Mesenchymal stem cell (in vitro differentiated cells and primary cell): ENCODE data around the gene ARHGAP35.
A peak's percentile ranks its signal among the peaks of the same experiment; 100 is the strongest.
"Not testable (repeated sequence)": the region's sequence is repeated elsewhere in the genome, so short reads cannot be mapped to it uniquely, and the experiment has no call there.

Experiments used
- DNase-seq: peaks from one replicate; pipeline ENCODE4 v3.0.0-alpha.2; 2013
- H2AFZ ChIP-seq: one replicate; pipeline ENCODE4 v1.6.1; 2013; ENCODE audit warnings: low read depth, mild to moderate bottlenecking, control low read depth, inconsistent platforms, low read length, moderate library complexity
- H2AK5ac ChIP-seq: 2 replicates; pipeline ENCODE4 v1.6.1; 2013; ENCODE audit warnings: low read length, moderate library complexity, mild to moderate bottlenecking, inconsistent platforms; ENCODE audit not compliant: severe bottlenecking
- H2BK120ac ChIP-seq: one replicate; pipeline ENCODE4 v1.6.1; 2013; ENCODE audit warnings: low read depth, mild to moderate bottlenecking, inconsistent platforms, low read length, moderate library complexity
- H2BK12ac ChIP-seq, 2 experiments: one replicate each; pipeline ENCODE4 v1.6.1; 2013; ENCODE audit warnings: inconsistent platforms in 2 of 2, low read length in 2 of 2, mild to moderate bottlenecking in 2 of 2, moderate library complexity in 2 of 2, control low read depth in 1 of 2
- H2BK15ac ChIP-seq: one replicate; pipeline ENCODE4 v1.6.1; 2013; ENCODE audit warnings: mild to moderate bottlenecking, low read depth, inconsistent platforms; ENCODE audit not compliant: poor library complexity, severe bottlenecking
- H2BK5ac ChIP-seq: 2 replicates; pipeline ENCODE4 v1.6.1; 2013; ENCODE audit warnings: low read depth, mild to moderate bottlenecking, low read length, control low read depth, inconsistent platforms; ENCODE audit not compliant: poor library complexity, severe bottlenecking
- H3K14ac ChIP-seq, 2 experiments: one replicate each; pipeline ENCODE4 v1.6.1; 2013; ENCODE audit warnings: inconsistent platforms in 2 of 2, low read length in 2 of 2, control low read depth in 1 of 2, mild to moderate bottlenecking in 1 of 2, moderate library complexity in 1 of 2
- H3K18ac ChIP-seq, 2 experiments: one replicate each; pipeline ENCODE4 v1.6.1; 2013; ENCODE audit warnings: inconsistent platforms in 2 of 2, low read length in 2 of 2, control low read depth in 1 of 2, low read depth in 1 of 2, mild to moderate bottlenecking in 1 of 2
- H3K23ac ChIP-seq, 2 experiments: one replicate each; pipeline ENCODE4 v1.6.1; 2013; ENCODE audit warnings: inconsistent platforms in 2 of 2, low read length in 2 of 2, mild to moderate bottlenecking in 2 of 2, moderate library complexity in 2 of 2, control low read depth in 1 of 2
- H3K27ac ChIP-seq: 2 replicates; pipeline ENCODE4 v1.5.1; 2013; ENCODE audit warnings: mild to moderate bottlenecking, moderate library complexity, low read length, control low read depth, inconsistent platforms; ENCODE audit not compliant: poor library complexity, severe bottlenecking
- H3K27me3 ChIP-seq, 2 experiments: 2 replicates each; pipeline versions ENCODE4 v1.6.1 to v1.7.0; 2013; ENCODE audit warnings: low read length in 2 of 2, mild to moderate bottlenecking in 2 of 2, moderate library complexity in 2 of 2, control low read depth in 1 of 2, inconsistent platforms in 1 of 2; ENCODE audit not compliant: control insufficient read depth in 1 of 2, insufficient read depth in 1 of 2
- H3K36me3 ChIP-seq, 2 experiments: 2 replicates each; pipeline versions ENCODE4 v1.6.1 to v1.7.0; 2013; ENCODE audit warnings: low read length in 2 of 2, control low read depth in 1 of 2, inconsistent platforms in 1 of 2, low read depth in 1 of 2, mild to moderate bottlenecking in 1 of 2; ENCODE audit not compliant: insufficient read depth in 2 of 2, control insufficient read depth in 1 of 2
- H3K4ac ChIP-seq, 2 experiments: one replicate each; pipeline ENCODE4 v1.6.1; 2013; ENCODE audit warnings: inconsistent platforms in 2 of 2, low read length in 2 of 2, mild to moderate bottlenecking in 2 of 2, moderate library complexity in 2 of 2, control low read depth in 1 of 2, low read depth in 1 of 2
- H3K4me1 ChIP-seq: 2 replicates; pipeline ENCODE4 v1.6.1; 2013; ENCODE audit warnings: low read depth, low read length, control low read depth; ENCODE audit not compliant: control insufficient read depth, insufficient read depth
- H3K4me2 ChIP-seq: 2 replicates; pipeline ENCODE4 v1.6.1; 2013; ENCODE audit warnings: low read length, mild to moderate bottlenecking, inconsistent platforms; ENCODE audit not compliant: poor library complexity, severe bottlenecking
- H3K4me3 ChIP-seq, 2 experiments: 2 replicates each; pipeline versions ENCODE4 v1.5.1 to v1.7.0; 2013; ENCODE audit warnings: low read length in 2 of 2, mild to moderate bottlenecking in 2 of 2, control low read depth in 1 of 2, low read depth in 1 of 2; ENCODE audit not compliant: insufficient read depth in 1 of 2
- H3K79me1 ChIP-seq: replicated peaks from 2 replicates; pipeline ENCODE4 v1.6.1; 2013; ENCODE audit warnings: mild to moderate bottlenecking, control low read depth, low read length, inconsistent platforms; ENCODE audit not compliant: poor library complexity, severe bottlenecking
- H3K9ac ChIP-seq: 2 replicates; pipeline ENCODE4 v1.7.0; 2013; ENCODE audit warnings: mild to moderate bottlenecking, low read length, moderate library complexity
- H3K9me3 ChIP-seq: 2 replicates; pipeline ENCODE4 v1.7.0; 2013; ENCODE audit warnings: mild to moderate bottlenecking, low read length; ENCODE audit not compliant: control insufficient read depth
- H4K8ac ChIP-seq: one replicate; pipeline ENCODE4 v1.6.1; 2013; ENCODE audit warnings: inconsistent platforms, mild to moderate bottlenecking, low read length, moderate library complexity
- H4K91ac ChIP-seq: one replicate; pipeline ENCODE4 v1.6.1; 2013; ENCODE audit warnings: mild to moderate bottlenecking, low read length, inconsistent platforms
- WGBS: methylation state at CpG from one replicate; pipeline ENCODE4 v1.1.7; 2013; ENCODE audit warnings: mixed read lengths; 5-methylcytosine and 5-hydroxymethylcytosine counted together

ARHGAP35 gene

DNA sequence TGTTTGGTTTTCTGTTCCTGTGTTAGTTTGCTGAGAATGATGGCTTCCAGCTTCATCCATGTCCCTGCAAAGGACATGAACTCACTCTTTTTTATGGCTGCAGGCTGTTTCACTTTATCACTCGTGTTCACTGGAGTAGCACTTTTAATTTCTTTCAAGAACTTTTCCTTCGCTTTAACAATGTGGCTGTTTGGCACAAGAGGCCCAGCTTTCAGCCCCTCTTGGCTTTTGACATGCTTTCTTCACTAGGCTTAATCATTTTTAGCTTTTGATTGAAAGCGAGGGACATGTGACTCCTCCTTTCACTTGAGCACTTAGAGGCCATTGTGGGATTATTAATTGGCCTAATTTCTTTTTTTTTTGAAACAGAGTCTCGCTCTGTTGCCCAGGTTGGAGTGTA lies 22.0 kb downstream of the ARHGAP35 start:
- H3K4me2 ChIP-seq, H3K36me3 ChIP-seq, DNase-seq, H4K91ac ChIP-seq, H2BK5ac ChIP-seq, H3K14ac ChIP-seq, H3K18ac ChIP-seq, H3K9ac ChIP-seq, H2BK120ac ChIP-seq, H2AK5ac ChIP-seq, H2BK15ac ChIP-seq, H2BK12ac ChIP-seq, H2AFZ ChIP-seq, H3K27ac ChIP-seq, H3K27me3 ChIP-seq, H3K23ac ChIP-seq, H3K9me3 ChIP-seq, H4K8ac ChIP-seq, H3K4ac ChIP-seq, H3K4me3 ChIP-seq: not testable (repeated sequence)
- Histone ChIP-seq H3K79me1 (peaks cover 21% of the 10 kb centered on the region), H3K4me1 (peaks cover 22% of the 10 kb centered on the region)
- WGBS: 74% methylated on average over 4 of the region's 4 CpGs

DNA sequence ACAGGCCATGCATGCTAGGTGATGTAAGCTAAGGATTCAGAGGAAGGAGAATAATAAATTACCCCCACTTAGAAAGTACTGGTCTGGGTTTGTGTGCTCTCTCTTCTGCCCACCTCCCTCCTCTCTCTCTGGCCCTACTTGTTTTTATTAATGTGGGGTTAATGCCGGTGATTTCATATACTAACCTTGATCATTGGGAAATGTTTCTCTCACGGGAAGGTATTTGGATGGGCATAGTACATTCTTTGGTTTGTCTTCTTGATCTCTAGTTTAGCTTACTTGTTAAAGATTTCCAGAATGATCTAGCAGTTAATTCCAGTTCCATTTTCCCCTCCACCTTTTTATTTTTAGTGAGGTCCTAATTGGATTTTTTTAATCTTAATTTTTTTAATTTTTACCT lies 24.6 kb downstream of the ARHGAP35 start:
- no peak overlapping the region for H2BK12ac ChIP-seq
- no peak overlapping the region for H4K91ac ChIP-seq
- H3K4me2 ChIP-seq: no peak overlapping the region
- no peak for DNase-seq
- no peak overlapping the region for H3K14ac ChIP-seq
- no peak overlapping the region for H2AFZ ChIP-seq
- no peak overlapping the region for H3K4ac ChIP-seq
- H3K36me3 ChIP-seq: no peaks in the 10 kb centered on the region
- WGBS: no CpG with 5 or more reads among the region's 2 CpGs
- no peaks in the 10 kb centered on the region for H3K27me3 ChIP-seq
- no peak overlapping the region for H4K8ac ChIP-seq
- no peak overlapping the region for H2BK15ac ChIP-seq
- H3K4me3 ChIP-seq: no peak overlapping the region
- H3K27ac ChIP-seq: no peak overlapping the region
- H3K4me1 ChIP-seq: peaks cover 7% of the 10 kb centered on the region
- no peak overlapping the region for H3K9ac ChIP-seq
- no peaks in the 10 kb centered on the region for H3K9me3 ChIP-seq
- no peak overlapping the region for H2AK5ac ChIP-seq
- no peak overlapping the region for H3K18ac ChIP-seq
- H3K23ac ChIP-seq: no peak overlapping the region
- H2BK120ac ChIP-seq: no peak overlapping the region
- H2BK5ac ChIP-seq: no peak overlapping the region
- peaks cover 21% of the 10 kb centered on the region for H3K79me1 ChIP-seq

DNA sequence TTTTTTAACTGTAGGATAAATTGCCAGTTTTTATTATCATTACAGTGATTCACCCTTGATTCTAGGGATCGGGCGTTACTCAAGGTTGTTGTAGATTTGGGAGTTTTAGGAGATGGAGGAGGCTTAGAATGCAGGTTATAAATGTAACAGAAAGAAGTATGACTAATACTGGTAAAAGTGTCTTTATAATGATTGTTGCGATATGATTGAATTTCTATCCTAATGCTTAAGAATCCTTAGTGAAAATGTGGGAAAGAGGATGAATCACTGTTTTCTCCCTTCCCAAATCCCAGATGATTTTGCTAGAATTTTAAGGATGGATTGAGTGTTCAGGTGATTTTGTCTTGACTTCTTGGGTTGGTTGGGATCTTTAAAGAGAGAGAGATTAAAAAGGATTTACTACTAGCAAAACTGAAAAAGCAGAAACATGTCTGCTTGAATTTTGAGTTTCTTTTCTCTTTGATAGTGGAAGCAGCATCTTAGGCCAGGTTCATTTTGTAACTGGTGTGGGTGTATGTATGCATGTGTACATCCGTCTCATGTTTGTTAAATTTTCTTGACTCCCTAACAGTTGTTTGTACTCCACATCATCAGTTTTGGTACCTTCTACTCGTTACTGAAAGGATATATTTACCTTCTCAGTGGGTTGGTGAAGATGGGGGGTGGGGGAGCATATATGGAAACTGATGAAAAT lies 25.9 kb downstream of the ARHGAP35 start:
- DNase-seq: no peak
- Histone ChIP-seq H4K91ac (no peak overlapping the region), H3K4ac (no peak overlapping the region), H3K4me3 (no peak overlapping the region), H4K8ac (no peak overlapping the region), H3K36me3 (no peaks in the 10 kb centered on the region), H2AK5ac (no peak overlapping the region), H3K9ac (no peak overlapping the region), H2BK15ac (no peak overlapping the region), H3K23ac (no peak overlapping the region), H3K9me3 (no peaks in the 10 kb centered on the region), H3K27ac (no peak overlapping the region), H3K14ac (no peak overlapping the region), H3K27me3 (no peaks in the 10 kb centered on the region), H3K4me2 (no peak overlapping the region), H2BK5ac (no peak overlapping the region), H2BK12ac (no peak overlapping the region), H2AFZ (no peak overlapping the region), H2BK120ac (no peak overlapping the region), H3K4me1 (peaks cover 8% of the 10 kb centered on the region), H3K18ac (no peak overlapping the region), H3K79me1 (peaks cover 21% of the 10 kb centered on the region)
- 95% methylated on average over 5 of the region's 5 CpGs for WGBS

DNA sequence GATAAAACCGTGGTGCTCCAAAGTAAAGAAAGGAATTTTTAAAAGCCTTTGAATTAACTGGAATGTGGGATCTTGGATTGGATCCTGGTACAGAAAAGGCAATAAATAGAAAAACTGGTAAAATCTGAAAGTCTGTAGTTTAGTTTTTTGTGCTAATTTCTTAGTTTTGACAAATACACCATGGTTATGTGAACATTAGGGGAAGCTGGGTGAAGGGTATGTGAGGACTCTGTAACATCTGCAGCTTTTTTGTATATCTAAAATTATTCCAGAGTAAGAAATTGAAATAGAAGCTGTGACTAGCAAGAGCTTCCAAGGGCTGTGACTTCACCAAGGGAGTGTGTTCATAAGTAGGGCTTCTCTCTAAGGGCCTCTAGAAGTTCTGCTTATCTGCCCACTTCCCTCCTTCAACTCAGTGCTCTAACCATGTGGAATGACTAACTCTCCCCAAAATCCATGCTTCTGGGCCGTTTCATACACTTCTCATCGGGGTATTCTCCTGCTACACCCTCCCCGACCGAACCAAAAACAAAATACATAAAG lies 26.5 kb downstream of the ARHGAP35 start:
- H3K36me3 ChIP-seq: no peaks in the 10 kb centered on the region
- H3K4me2 ChIP-seq: no peak overlapping the region
- no peak overlapping the region for H4K91ac ChIP-seq
- no peak overlapping the region for H3K23ac ChIP-seq
- H3K4me1 ChIP-seq: peaks cover 6% of the 10 kb centered on the region
- peaks cover 17% of the 10 kb centered on the region for H3K79me1 ChIP-seq
- WGBS: 93% methylated on average over 5 of the region's 5 CpGs
- H2AFZ ChIP-seq: no peak overlapping the region
- H3K4me3 ChIP-seq: no peak overlapping the region
- no peak overlapping the region for H2BK120ac ChIP-seq
- no peak overlapping the region for H2BK12ac ChIP-seq
- no peaks in the 10 kb centered on the region for H3K27me3 ChIP-seq
- H3K9me3 ChIP-seq: no peaks in the 10 kb centered on the region
- H3K14ac ChIP-seq: no peak overlapping the region
- no peak overlapping the region for H2BK15ac ChIP-seq
- no peak for DNase-seq
- H3K9ac ChIP-seq: peak overlapping the region; percentile 35
- H3K4ac ChIP-seq: no peak overlapping the region
- H4K8ac ChIP-seq: no peak overlapping the region
- no peak overlapping the region for H3K18ac ChIP-seq
- H2BK5ac ChIP-seq: no peak overlapping the region
- H3K27ac ChIP-seq: no peak overlapping the region
- H2AK5ac ChIP-seq: no peak overlapping the region
